WTC11 (cell line): ENCODE data around the gene BABAM2. TPM values are rescaled to one million over a fixed set of nuclear protein-coding genes. Genes with fewer than 3 reads are reported as not detected.
A peak's percentile ranks its signal among the peaks of the same experiment; 100 is the strongest.

Experiments used
- ATAC-seq: fragments of 200-7000 bp; cut with Tn5 transposase; 2 replicates; pipeline ENCODE4 v1.10.0; 2021; ENCODE audit warnings: mild to moderate bottlenecking, moderate library complexity
- CTCF ChIA-PET: fragments of 300-600 bp; sonication (Branson Sonifier 250); formaldehyde crosslinking; loops from one replicate; lab custom pipeline; 2021; ENCODE audit warnings: antibody characterized with exemption; lab: Charles Lee
- POLR2A ChIA-PET: fragments of 350-600 bp; sonication (Branson Sonifier 250); formaldehyde crosslinking; loops from one replicate; lab custom pipeline; 2021; ENCODE audit warnings: antibody characterized with exemption; lab: Charles Lee
- DNase-seq: peaks from one replicate; pipeline ENCODE4 v3.0.0; 2021; ENCODE audit warnings: low spot score
- H3K27ac Mint-ChIP-seq: 2 replicates; pipeline ENCODE4 v1.8.0; 2021; ENCODE audit warnings: mixed read lengths
- H3K27me3 Mint-ChIP-seq: 2 replicates; pipeline ENCODE4 v1.8.0; 2021; ENCODE audit warnings: low read depth, mild to moderate bottlenecking, moderate library complexity, mixed read lengths
- H3K36me3 Mint-ChIP-seq: 2 replicates; pipeline ENCODE4 v1.8.0; 2021; ENCODE audit warnings: mixed read lengths
- H3K4me1 Mint-ChIP-seq: 2 replicates; pipeline ENCODE4 v1.8.0; 2022; ENCODE audit warnings: mixed read lengths
- H3K4me3 Mint-ChIP-seq: 2 replicates; pipeline ENCODE4 v1.8.0; 2021; ENCODE audit warnings: mild to moderate bottlenecking, moderate library complexity, mixed read lengths
- H3K9me3 Mint-ChIP-seq: 2 replicates; pipeline ENCODE4 v1.8.0; 2021; ENCODE audit warnings: mixed read lengths
- AR ChIP-seq: fragments of 250-450 bp; sonication (Bioruptor Pico); IDR thresholded peaks from 2 replicates; pipeline ENCODE4 v1.9.0; 2021; ENCODE audit warnings: mild to moderate bottlenecking
- ATF3 ChIP-seq: sonication (generic); formaldehyde crosslinking; conservative IDR thresholded peaks from 2 replicates; pipeline ENCODE4 v1.8.1; 2022; ENCODE audit warnings: mild to moderate bottlenecking, missing genetic modification reagents
- CBFB ChIP-seq: sonication (generic); formaldehyde crosslinking; IDR thresholded peaks from 2 replicates; pipeline ENCODE4 v1.8.1; 2022; ENCODE audit warnings: mild to moderate bottlenecking, low read depth, missing genetic modification reagents
- CREM ChIP-seq: sonication (generic); formaldehyde crosslinking; IDR thresholded peaks from 2 replicates; pipeline ENCODE4 v1.8.1; 2022; ENCODE audit warnings: mild to moderate bottlenecking, missing genetic modification reagents, moderate library complexity
- EMX1 ChIP-seq: fragments of 250-450 bp; sonication (Bioruptor Pico); IDR thresholded peaks from 2 replicates; pipeline ENCODE4 v1.8.0; 2021; ENCODE audit warnings: mild to moderate bottlenecking
- FOXK1 ChIP-seq: sonication (generic); formaldehyde crosslinking; IDR thresholded peaks from 2 replicates; pipeline ENCODE4 v1.8.0; 2022; ENCODE audit warnings: mild to moderate bottlenecking, moderate library complexity, missing genetic modification reagents
- MAX ChIP-seq: sonication (generic); formaldehyde crosslinking; IDR thresholded peaks from 2 replicates; pipeline ENCODE4 v1.8.0; 2022; ENCODE audit warnings: mild to moderate bottlenecking, missing genetic modification reagents
- MLX ChIP-seq: sonication (generic); formaldehyde crosslinking; IDR thresholded peaks from 2 replicates; pipeline ENCODE4 v1.8.1; 2023; ENCODE audit warnings: mild to moderate bottlenecking, missing genetic modification reagents, moderate library complexity
- MYBL2 ChIP-seq: sonication (generic); formaldehyde crosslinking; IDR thresholded peaks from 2 replicates; pipeline ENCODE4 v1.8.1; 2023; ENCODE audit warnings: mild to moderate bottlenecking, moderate library complexity, missing genetic modification reagents
- NR2C2 ChIP-seq: sonication (generic); formaldehyde crosslinking; IDR thresholded peaks from 2 replicates; pipeline ENCODE4 v1.8.0; 2022; ENCODE audit warnings: mild to moderate bottlenecking, missing genetic modification reagents
- NR3C1 ChIP-seq: sonication (generic); formaldehyde crosslinking; conservative IDR thresholded peaks from 2 replicates; pipeline ENCODE4 v1.8.1; 2023; ENCODE audit warnings: low read depth, mild to moderate bottlenecking, missing genetic modification reagents
- OVOL2 ChIP-seq: fragments of 250-450 bp; sonication (Bioruptor Pico); IDR thresholded peaks from 2 replicates; pipeline ENCODE4 v1.9.0; 2021; ENCODE audit warnings: mild to moderate bottlenecking, borderline replicate concordance
- RORB ChIP-seq: fragments of 250-450 bp; sonication (Bioruptor Pico); IDR thresholded peaks from 2 replicates; pipeline ENCODE4 v1.9.0; 2021; ENCODE audit warnings: mild to moderate bottlenecking
- TEAD1 ChIP-seq: sonication (generic); formaldehyde crosslinking; IDR thresholded peaks from 2 replicates; pipeline ENCODE4 v1.8.0; 2022; ENCODE audit warnings: mild to moderate bottlenecking, missing genetic modification reagents
- ZBTB21 ChIP-seq: sonication (generic); formaldehyde crosslinking; IDR thresholded peaks from 2 replicates; pipeline ENCODE4 v1.8.1; 2023; ENCODE audit warnings: mild to moderate bottlenecking, missing genetic modification reagents, borderline replicate concordance
- ZMAT4 ChIP-seq: fragments of 250-450 bp; sonication (Bioruptor Pico); IDR thresholded peaks from 2 replicates; pipeline ENCODE4 v1.9.0; 2021; ENCODE audit warnings: mild to moderate bottlenecking
- ZNF671 ChIP-seq: fragments of 250-450 bp; sonication (Bioruptor Pico); IDR thresholded peaks from 2 replicates; pipeline ENCODE4 v1.8.0; 2021; ENCODE audit warnings: mild to moderate bottlenecking
- total RNA-seq: library from RNA; stranded (reverse); gene quantifications from 3 replicates; pipeline ENCODE4 v1.2.3, GENCODE V29; 2021
- TF ChIP-seq, protein P1 (sequence below): fragments of 200-600 bp; IDR thresholded peaks from 2 replicates; pipeline ENCODE4 v1.8.0; 2022; ENCODE audit warnings: antibody characterized with exemption
- TF ChIP-seq, protein P2 (sequence below): sonication (generic); formaldehyde crosslinking; IDR thresholded peaks from 2 replicates; pipeline ENCODE4 v1.8.0; 2022; ENCODE audit warnings: mild to moderate bottlenecking, missing genetic modification reagents
- TF ChIP-seq, protein P3 (sequence below): sonication (generic); formaldehyde crosslinking; IDR thresholded peaks from 2 replicates; pipeline ENCODE4 v1.8.1; 2023; ENCODE audit warnings: mild to moderate bottlenecking, missing genetic modification reagents, moderate library complexity

Gene BABAM2
- total RNA-seq, 1 experiment from 2014 or later: 16.5 TPM

DNA sequence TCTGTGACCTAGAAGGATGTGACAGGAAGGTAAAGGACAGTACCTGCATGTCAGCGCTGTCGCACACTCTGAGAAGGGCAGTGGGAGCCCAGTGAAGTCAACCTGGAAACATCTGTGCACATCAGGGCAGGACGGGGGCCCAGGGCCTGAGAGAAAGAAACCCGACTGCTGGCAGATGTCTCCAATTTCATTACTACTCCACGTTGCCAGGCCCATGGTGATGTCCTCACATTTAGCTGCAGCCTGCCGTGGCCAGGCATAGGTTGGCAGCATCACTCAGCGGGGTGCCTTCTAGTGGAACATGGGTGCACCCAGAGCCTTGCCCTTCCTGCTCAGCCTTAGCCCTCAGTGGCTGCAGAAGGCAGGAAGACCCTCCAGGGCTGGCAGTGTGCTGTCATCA, 429.8 kb downstream of the BABAM2 start:
- no peak overlapping the region for H3K4me3 Mint-ChIP-seq
- H3K27me3 Mint-ChIP-seq: no peaks in the 10 kb centered on the region
- TF ChIP-seq, protein P1, sequence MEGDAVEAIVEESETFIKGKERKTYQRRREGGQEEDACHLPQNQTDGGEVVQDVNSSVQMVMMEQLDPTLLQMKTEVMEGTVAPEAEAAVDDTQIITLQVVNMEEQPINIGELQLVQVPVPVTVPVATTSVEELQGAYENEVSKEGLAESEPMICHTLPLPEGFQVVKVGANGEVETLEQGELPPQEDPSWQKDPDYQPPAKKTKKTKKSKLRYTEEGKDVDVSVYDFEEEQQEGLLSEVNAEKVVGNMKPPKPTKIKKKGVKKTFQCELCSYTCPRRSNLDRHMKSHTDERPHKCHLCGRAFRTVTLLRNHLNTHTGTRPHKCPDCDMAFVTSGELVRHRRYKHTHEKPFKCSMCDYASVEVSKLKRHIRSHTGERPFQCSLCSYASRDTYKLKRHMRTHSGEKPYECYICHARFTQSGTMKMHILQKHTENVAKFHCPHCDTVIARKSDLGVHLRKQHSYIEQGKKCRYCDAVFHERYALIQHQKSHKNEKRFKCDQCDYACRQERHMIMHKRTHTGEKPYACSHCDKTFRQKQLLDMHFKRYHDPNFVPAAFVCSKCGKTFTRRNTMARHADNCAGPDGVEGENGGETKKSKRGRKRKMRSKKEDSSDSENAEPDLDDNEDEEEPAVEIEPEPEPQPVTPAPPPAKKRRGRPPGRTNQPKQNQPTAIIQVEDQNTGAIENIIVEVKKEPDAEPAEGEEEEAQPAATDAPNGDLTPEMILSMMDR: no peak
- TF ChIP-seq MAX: no peak
- TF ChIP-seq NR2C2 (CRISPR knock-in tag): no peak
- no peak for TF ChIP-seq OVOL2
- no peak for TF ChIP-seq NR3C1
- no peak for TF ChIP-seq MYBL2
- no peak for TF ChIP-seq MLX (CRISPR knock-in tag)
- no peak for TF ChIP-seq RORB (CRISPR knock-in tag)
- TF ChIP-seq CBFB (CRISPR knock-in tag): no peak
- TF ChIP-seq CREM (CRISPR knock-in tag): no peak
- TF ChIP-seq, protein P2, sequence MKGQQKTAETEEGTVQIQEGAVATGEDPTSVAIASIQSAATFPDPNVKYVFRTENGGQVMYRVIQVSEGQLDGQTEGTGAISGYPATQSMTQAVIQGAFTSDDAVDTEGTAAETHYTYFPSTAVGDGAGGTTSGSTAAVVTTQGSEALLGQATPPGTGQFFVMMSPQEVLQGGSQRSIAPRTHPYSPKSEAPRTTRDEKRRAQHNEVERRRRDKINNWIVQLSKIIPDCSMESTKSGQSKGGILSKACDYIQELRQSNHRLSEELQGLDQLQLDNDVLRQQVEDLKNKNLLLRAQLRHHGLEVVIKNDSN: no peak
- TF ChIP-seq EMX1 (CRISPR knock-in tag): no peak
- TF ChIP-seq, protein P3, sequence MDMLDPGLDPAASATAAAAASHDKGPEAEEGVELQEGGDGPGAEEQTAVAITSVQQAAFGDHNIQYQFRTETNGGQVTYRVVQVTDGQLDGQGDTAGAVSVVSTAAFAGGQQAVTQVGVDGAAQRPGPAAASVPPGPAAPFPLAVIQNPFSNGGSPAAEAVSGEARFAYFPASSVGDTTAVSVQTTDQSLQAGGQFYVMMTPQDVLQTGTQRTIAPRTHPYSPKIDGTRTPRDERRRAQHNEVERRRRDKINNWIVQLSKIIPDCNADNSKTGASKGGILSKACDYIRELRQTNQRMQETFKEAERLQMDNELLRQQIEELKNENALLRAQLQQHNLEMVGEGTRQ (CRISPR knock-in tag): no peak
- no peak for TF ChIP-seq ZNF671
- TF ChIP-seq ATF3 (CRISPR knock-in tag): no peak
- no peak for TF ChIP-seq ZBTB21
- no peak for TF ChIP-seq FOXK1 (CRISPR knock-in tag)
- no peak for TF ChIP-seq AR (CRISPR knock-in tag)
- no peak for ATAC-seq
- no peak overlapping the region for H3K27ac Mint-ChIP-seq
- ChIA-PET CTCF (interaction anchor here (0.5 kb wide), 1 partner anchor 246 kb away, joined by 3 read pairs; no protein-coding TSS in a partner anchor), POLR2A (no interaction called here)
- peaks cover 51% of the 10 kb centered on the region for H3K4me1 Mint-ChIP-seq
- no peak for DNase-seq
- no peaks in the 10 kb centered on the region for H3K9me3 Mint-ChIP-seq
- H3K36me3 Mint-ChIP-seq: no peaks in the 10 kb centered on the region

DNA sequence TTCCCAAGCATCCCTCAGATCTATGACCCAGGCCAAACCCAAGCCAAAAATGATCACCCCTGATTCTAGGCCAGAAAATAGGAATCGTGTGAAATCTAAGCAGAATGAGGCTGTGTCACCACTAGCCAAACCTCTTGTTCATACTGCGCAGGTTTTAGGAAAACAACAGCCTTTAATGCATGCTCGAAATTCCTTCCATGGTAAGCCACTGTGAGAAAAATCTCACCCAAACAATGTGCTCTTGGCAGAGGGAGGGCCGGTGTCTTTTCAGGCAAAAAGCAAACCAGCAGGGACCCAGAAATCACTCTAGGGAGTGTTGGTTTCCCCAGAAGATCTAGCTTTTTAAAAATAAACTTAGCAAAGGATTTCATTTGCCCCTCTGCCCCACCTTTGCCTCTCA, 430.9 kb downstream of the BABAM2 start:
- H3K27ac Mint-ChIP-seq: peak overlapping the region; percentile 13
- ATAC-seq: peak; percentile 58
- H3K4me3 Mint-ChIP-seq: no peak overlapping the region
- ChIA-PET POLR2A (no interaction called here), CTCF (interaction anchor here (0.7 kb wide), 1 partner anchor 13 kb away, joined by 3 read pairs; no protein-coding TSS in a partner anchor)
- TF ChIP-seq TEAD1 (CRISPR knock-in tag): 0 out of 2 replicates have a peak, but pooled peaks have one; percentile 39
- TF ChIP-seq ZMAT4: no peak
- no peaks in the 10 kb centered on the region for H3K36me3 Mint-ChIP-seq
- no peaks in the 10 kb centered on the region for H3K9me3 Mint-ChIP-seq
- no peak for DNase-seq
- H3K4me1 Mint-ChIP-seq: peaks cover 54% of the 10 kb centered on the region
- no peaks in the 10 kb centered on the region for H3K27me3 Mint-ChIP-seq
